ENCODE measurements around the gene KLF7.

DNA sequence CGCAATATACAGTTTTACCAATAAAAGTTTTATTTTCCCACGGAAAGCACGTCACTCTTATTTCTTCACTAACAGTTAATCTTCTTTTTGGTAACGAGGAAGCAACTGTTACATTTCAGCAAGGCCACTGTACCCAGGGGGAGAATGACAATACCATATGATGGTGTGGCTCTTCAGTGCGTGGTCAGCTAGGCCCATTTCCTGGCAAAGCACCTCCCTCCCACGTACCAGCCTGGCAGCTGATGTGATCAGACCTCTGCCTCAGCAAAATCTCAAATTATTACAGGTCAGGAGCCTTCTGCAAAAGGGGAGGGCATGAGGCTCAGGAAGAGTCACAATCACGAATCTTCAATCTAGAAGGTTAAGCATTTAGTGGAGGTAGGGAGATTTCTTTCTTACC lies 55.4 kb downstream of the KLF7 start:
- TF ChIP-seq TCF4 (CRISPR knock-in tag; IDR thresholded peaks at IDR 0.05; ENCODE audit: borderline replicate concordance) (no peak), ISL1 (CRISPR knock-in tag; IDR thresholded peaks at IDR 0.05) (no peak), ZFP30 (CRISPR knock-in tag; IDR thresholded peaks at IDR 0.05) (no peak), RARB (CRISPR knock-in tag; IDR thresholded peaks at IDR 0.05) (no peak), ESRRG (CRISPR knock-in tag; IDR thresholded peaks at IDR 0.05) (no peak), GLIS3 (CRISPR knock-in tag; IDR thresholded peaks at IDR 0.05) (no peak), ZNF565 (CRISPR knock-in tag; conservative IDR thresholded peaks at IDR 0.05; ENCODE audit: low read depth) (no peak)
- TF ChIP-seq, protein P1, sequence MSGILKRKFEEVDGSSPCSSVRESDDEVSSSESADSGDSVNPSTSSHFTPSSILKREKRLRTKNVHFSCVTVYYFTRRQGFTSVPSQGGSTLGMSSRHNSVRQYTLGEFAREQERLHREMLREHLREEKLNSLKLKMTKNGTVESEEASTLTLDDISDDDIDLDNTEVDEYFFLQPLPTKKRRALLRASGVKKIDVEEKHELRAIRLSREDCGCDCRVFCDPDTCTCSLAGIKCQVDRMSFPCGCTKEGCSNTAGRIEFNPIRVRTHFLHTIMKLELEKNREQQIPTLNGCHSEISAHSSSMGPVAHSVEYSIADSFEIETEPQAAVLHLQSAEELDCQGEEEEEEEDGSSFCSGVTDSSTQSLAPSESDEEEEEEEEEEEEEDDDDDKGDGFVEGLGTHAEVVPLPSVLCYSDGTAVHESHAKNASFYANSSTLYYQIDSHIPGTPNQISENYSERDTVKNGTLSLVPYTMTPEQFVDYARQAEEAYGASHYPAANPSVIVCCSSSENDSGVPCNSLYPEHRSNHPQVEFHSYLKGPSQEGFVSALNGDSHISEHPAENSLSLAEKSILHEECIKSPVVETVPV (CRISPR knock-in tag; IDR thresholded peaks at IDR 0.05) = no peak
- TF ChIP-seq, protein P2, sequence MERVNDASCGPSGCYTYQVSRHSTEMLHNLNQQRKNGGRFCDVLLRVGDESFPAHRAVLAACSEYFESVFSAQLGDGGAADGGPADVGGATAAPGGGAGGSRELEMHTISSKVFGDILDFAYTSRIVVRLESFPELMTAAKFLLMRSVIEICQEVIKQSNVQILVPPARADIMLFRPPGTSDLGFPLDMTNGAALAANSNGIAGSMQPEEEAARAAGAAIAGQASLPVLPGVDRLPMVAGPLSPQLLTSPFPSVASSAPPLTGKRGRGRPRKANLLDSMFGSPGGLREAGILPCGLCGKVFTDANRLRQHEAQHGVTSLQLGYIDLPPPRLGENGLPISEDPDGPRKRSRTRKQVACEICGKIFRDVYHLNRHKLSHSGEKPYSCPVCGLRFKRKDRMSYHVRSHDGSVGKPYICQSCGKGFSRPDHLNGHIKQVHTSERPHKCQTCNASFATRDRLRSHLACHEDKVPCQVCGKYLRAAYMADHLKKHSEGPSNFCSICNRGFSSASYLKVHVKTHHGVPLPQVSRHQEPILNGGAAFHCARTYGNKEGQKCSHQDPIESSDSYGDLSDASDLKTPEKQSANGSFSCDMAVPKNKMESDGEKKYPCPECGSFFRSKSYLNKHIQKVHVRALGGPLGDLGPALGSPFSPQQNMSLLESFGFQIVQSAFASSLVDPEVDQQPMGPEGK (CRISPR knock-in tag; IDR thresholded peaks at IDR 0.05; ENCODE audit: borderline replicate concordance) = no peak
